Central memory CD8-positive, alpha-beta T cell (primary cell): ENCODE data around the gene RAPGEF1.
"Not testable (repeated sequence)": the region's sequence is repeated elsewhere in the genome, so short reads cannot be mapped to it uniquely, and the experiment has no call there.

Experiments
- ATAC-seq: fragments of 150-1000 bp; cut with Tn5 transposase; replicated peaks from 2 replicates; pipeline ENCODE4 v1.10.0; 2022; ENCODE audit warnings: mild to moderate bottlenecking, moderate FRiP score, moderate number of reproducible peaks; ENCODE audit not compliant: poor library complexity, severe bottlenecking; ENCODE audit errors: extremely low read depth
- DNase-seq, 2 donors: peaks; one replicate each; pipeline ENCODE4 v3.0.0; 2021; ENCODE audit warnings: low spot score in 2 of 2
- H3K27ac Mint-ChIP-seq: one replicate; pipeline ENCODE4 v1.8.0; 2022; ENCODE audit warnings: low read depth, mild to moderate bottlenecking, moderate library complexity, mixed read lengths
- H3K27me3 Mint-ChIP-seq: one replicate; pipeline ENCODE4 v1.8.0; 2022; ENCODE audit warnings: mixed read lengths
- H3K36me3 Mint-ChIP-seq: one replicate; pipeline ENCODE4 v1.8.0; 2022; ENCODE audit warnings: mild to moderate bottlenecking, moderate library complexity, mixed read lengths; ENCODE audit not compliant: insufficient read depth
- H3K4me1 Mint-ChIP-seq: one replicate; pipeline ENCODE4 v1.8.0; 2022; ENCODE audit warnings: mixed read lengths
- H3K4me3 Mint-ChIP-seq: one replicate; pipeline ENCODE4 v1.8.0; 2022; ENCODE audit warnings: mild to moderate bottlenecking, moderate library complexity, mixed read lengths
- H3K9me3 Mint-ChIP-seq: one replicate; pipeline ENCODE4 v1.8.0; 2022; ENCODE audit warnings: mixed read lengths

The RAPGEF1 gene

DNA sequence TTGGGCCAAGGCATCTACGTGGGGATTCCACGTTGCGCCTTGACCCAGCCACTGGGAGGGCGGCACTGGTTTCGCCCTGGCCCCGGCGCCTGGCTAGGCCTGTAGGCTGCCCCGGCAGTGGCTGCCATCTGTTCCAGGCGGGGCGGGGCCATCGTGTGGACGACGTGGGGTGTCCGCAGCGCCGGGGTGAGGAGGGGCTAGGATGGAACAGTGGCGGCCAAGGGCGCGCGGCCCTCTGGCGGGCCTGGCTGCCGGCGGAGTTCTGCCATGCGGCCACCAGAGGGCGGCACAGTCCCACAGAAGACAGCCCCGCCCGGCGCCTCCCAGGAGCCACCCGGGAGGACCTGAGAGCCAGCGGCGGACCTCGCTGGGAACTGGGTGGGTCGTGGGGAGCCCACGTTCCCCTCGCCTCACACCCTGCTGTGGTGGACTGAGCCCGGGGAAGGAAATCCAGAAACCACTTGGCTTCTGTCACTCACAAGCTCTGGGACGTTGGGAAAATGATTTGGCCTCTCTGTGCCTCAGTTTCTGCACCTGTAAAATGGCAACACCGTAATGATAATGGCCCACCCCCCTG lies 22.6 kb upstream of the RAPGEF1 start:
- peak; percentile 72 for ATAC-seq
- H3K9me3 Mint-ChIP-seq: no peaks in the 10 kb centered on the region
- no peaks in the 10 kb centered on the region for H3K36me3 Mint-ChIP-seq
- no peaks in the 10 kb centered on the region for H3K4me1 Mint-ChIP-seq
- DNase-seq: peak; percentile 51 to 76
- H3K4me3 Mint-ChIP-seq: no peak overlapping the region
- peaks cover 32% of the 10 kb centered on the region for H3K27me3 Mint-ChIP-seq
- no peak overlapping the region for H3K27ac Mint-ChIP-seq

DNA sequence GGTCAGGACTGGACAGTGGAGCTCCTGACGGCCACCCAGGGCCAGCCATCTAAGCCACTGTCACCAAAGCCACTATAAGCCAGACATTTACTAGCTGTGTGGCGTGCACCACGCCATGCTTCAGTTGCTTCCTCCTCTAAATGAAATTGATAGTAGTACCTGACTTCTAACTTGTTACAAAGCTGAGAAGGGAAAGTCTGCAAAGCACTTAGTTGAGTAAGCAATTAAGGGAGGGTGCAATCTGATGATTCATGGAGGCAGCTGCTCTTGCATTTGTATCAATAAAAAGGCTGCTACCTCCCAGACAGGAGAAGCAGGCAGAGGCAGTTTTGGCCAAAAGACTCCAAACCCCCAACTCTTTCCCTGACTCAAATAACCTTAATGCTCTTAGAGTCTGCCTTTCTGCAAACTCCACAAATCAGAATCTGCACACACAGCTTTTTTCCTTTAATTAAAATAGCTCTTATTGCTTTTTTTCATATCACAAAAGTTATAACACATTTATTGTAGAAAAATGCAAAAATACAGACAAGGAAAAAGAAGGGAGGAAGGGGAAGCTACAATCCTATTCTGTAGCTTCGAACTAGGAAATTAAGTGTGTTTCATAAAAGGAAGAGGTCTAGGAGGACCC lies 19.3 kb upstream of the RAPGEF1 start:
- H3K4me1 Mint-ChIP-seq: peaks cover 7% of the 10 kb centered on the region
- H3K4me3 Mint-ChIP-seq: no peak overlapping the region
- no peaks in the 10 kb centered on the region for H3K36me3 Mint-ChIP-seq
- no peak overlapping the region for H3K27ac Mint-ChIP-seq
- DNase-seq: no peak
- H3K9me3 Mint-ChIP-seq: no peaks in the 10 kb centered on the region
- no peak for ATAC-seq
- peaks cover 19% of the 10 kb centered on the region for H3K27me3 Mint-ChIP-seq

DNA sequence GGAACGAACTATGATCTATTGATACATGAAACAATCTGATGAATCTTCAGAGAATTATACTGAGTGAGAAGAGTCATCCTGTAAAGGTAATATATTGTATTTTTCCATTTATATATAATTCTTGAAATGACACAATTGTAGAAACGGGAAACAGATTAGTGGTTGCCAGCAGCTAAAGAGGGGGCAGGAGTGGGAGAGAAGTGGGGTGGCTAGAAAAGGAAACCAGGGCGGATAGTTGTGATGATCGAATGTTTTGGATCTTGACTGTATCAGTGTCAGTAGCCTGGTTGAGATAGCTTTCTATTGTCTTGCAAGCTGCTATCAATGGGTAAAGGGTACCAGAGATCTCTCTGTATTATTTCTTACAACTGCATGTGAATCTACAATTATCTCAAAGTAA lies 17.7 kb upstream of the RAPGEF1 start:
- peaks cover 7% of the 10 kb centered on the region for H3K4me1 Mint-ChIP-seq
- no peak for ATAC-seq

DNA sequence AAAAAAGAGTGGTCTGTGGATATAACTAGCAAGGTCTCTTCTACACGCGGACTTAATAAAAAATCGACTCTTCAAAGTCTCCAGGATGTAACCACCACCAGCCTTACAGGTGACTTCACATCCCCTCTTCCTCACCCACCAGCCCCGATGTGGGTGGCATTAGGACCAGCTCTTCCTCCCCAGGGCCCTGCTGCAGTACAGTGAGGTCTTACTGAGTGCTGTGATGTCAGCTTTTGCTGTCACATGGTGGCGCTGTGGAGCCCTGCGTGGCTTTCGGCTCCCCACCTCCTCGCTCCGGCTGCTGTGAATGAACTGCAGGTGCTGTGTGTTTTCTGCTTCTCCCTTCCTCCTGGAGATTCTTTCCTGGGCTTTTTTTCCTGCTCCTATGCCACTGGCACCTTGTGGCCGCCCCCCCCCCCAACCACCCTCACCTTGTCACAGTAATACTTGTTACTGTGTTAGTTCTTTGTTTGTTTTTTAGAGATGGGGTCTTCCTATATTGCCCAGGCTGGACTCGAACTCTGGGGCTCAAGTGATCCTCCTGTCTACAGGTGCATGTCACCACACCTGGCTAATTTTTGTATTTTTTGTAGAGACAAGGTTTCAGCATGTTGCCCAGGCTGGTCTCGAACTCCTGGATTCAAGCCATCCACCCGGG lies 15.8 kb upstream of the RAPGEF1 start:
- Mint-ChIP-seq H3K4me3 (no peak overlapping the region), H3K27ac (no peak overlapping the region), H3K27me3 (peaks cover 19% of the 10 kb centered on the region), H3K9me3 (no peaks in the 10 kb centered on the region), H3K4me1 (peaks cover 7% of the 10 kb centered on the region), H3K36me3 (no peaks in the 10 kb centered on the region)
- DNase-seq (peak; percentile 78 to 88), ATAC-seq (peak; percentile 98)

More for the DNA sequence above, 17.7 kb upstream of the RAPGEF1 start:
- no peak for DNase-seq
- Mint-ChIP-seq H3K4me3 (no peak overlapping the region), H3K36me3 (no peaks in the 10 kb centered on the region), H3K27me3 (peaks cover 19% of the 10 kb centered on the region), H3K27ac (no peak overlapping the region), H3K9me3 (no peaks in the 10 kb centered on the region)

DNA sequence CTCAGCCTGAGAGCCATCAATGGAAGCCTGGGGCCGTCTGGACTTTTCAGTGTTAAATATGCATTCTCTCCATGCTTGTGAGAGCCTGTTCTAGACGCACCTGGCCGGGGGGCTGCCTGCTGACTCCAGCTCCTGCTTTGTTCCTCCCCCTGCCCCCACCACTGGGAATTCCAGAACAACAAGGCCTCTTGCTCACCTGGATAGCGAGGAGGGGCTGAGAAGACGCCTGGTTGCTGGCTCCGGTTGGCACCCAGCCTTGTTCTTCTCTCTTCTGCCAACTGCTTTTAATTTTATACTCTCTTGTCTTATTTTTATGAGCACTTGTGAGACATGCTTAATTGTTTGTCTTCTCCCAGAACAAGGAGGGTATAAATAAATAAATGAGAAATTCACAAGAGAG lies 15.0 kb upstream of the RAPGEF1 start:
- Mint-ChIP-seq H3K27ac (no peak overlapping the region), H3K4me3 (no peak overlapping the region), H3K36me3 (no peaks in the 10 kb centered on the region), H3K27me3 (peaks cover 19% of the 10 kb centered on the region), H3K9me3 (no peaks in the 10 kb centered on the region), H3K4me1 (peaks cover 7% of the 10 kb centered on the region)
- ATAC-seq: no peak
- no peak for DNase-seq

DNA sequence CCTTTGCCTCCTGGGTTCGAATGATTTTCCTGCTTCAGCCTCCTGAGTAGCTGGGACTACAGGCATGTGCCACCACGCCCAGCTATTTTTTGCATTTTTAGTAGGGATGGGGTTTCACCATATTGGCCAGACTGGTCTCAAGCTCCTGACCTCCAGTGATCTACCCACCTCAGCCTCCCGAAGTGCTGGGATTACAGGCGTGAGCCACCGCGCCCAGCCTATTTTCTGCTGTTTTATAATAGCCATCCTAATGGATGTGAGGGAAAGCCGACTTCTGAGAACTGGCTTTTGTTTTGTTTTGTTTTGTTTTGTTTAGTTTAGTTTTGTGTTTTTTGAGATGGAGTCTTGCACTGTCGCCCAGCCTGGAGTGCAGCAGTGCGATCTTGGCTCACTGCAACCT lies 13.9 kb upstream of the RAPGEF1 start:
- H3K4me1 Mint-ChIP-seq, H3K36me3 Mint-ChIP-seq, H3K4me3 Mint-ChIP-seq, H3K27ac Mint-ChIP-seq, DNase-seq, ATAC-seq, H3K9me3 Mint-ChIP-seq: not testable (repeated sequence)
- peaks cover 19% of the 10 kb centered on the region for H3K27me3 Mint-ChIP-seq

DNA sequence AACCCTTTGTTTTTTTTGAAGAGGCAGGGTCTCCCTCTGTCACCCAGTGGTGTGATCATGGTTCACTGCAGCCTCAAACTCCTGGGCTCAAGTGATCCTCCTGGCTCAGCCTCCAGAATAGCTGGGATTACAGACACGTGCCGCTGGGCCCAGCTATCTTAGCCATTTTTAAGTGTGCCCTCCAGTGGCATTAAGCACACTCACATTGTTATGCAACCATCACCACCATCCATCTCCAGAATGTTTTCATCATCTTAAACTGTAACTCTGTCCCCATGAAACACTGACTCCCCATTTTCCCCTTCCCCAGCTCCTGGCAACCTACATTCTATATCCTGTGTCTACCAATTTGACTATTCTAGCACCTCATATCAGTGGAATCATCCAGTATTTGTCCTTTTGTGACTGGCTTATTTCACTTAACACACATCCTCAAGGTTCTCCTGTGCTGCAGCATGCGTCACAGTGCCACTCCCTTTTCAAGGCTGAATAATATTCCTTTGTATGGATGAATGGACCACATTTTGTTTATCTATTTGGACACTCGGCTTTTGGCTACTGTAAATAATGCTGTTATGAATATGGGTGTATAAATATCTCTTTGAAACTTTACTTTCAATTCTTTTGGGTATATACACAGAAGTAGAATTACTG lies 12.5 kb upstream of the RAPGEF1 start:
- Mint-ChIP-seq H3K27ac (no peak overlapping the region), H3K9me3 (no peaks in the 10 kb centered on the region), H3K27me3 (peaks cover 10% of the 10 kb centered on the region), H3K36me3 (no peaks in the 10 kb centered on the region), H3K4me1 (peaks cover 7% of the 10 kb centered on the region), H3K4me3 (no peak overlapping the region)
- ATAC-seq: no peak
- no peak for DNase-seq

DNA sequence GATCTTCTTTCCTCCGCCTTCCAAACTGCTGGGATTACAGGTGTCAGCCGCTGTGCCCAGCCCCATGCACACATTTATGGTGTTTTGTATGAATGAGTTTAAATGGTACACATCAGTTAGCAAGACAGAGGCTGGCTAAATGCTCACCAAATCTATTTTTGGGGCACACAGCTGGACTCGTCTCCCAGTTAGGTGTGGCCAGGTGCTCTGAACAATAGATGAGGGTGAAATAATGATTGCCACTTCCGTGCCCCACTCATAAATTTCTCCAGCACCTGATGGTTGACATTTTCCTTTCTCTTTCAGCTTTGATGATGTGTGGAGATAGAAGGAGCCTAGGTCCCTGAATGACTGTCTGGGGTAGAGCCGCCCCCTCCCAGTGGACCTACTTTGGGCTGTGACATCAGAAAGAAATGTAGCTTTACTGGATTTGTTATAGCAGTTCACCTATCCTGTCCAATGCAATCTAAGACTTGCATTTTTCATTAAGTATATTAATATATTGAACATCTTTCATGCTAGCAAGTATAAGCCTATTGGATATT lies 8.6 kb upstream of the RAPGEF1 start:
- Mint-ChIP-seq H3K27ac (no peak overlapping the region), H3K9me3 (no peaks in the 10 kb centered on the region), H3K36me3 (peaks cover 3% of the 10 kb centered on the region), H3K27me3 (no peaks in the 10 kb centered on the region), H3K4me3 (no peak overlapping the region), H3K4me1 (peaks cover 11% of the 10 kb centered on the region)
- DNase-seq: no peak
- ATAC-seq: no peak

DNA sequence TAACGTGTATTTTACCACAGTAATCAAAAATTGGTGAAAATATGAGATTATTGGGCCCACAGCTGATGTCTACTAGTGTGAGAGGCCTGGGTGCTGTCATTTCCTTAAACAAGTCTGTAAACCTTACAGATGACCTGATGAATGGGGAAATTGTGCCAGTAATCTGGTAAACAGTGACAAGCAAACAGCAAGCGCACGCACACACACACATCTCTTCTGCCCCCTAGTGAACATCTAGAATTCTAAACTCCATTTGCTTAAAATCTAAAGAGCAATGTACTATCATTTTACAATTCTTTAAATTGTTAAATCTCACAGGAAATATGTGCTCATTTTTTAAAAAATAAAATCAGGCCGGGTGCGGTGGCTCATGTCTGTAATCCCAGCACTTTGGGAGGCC lies 7.5 kb upstream of the RAPGEF1 start:
- peaks cover 12% of the 10 kb centered on the region for H3K4me1 Mint-ChIP-seq
- peaks cover 3% of the 10 kb centered on the region for H3K36me3 Mint-ChIP-seq
- no peak overlapping the region for H3K4me3 Mint-ChIP-seq
- no peaks in the 10 kb centered on the region for H3K27me3 Mint-ChIP-seq
- no peak overlapping the region for H3K27ac Mint-ChIP-seq
- DNase-seq: no peak
- peak; percentile 35 for ATAC-seq
- H3K9me3 Mint-ChIP-seq: no peaks in the 10 kb centered on the region

DNA sequence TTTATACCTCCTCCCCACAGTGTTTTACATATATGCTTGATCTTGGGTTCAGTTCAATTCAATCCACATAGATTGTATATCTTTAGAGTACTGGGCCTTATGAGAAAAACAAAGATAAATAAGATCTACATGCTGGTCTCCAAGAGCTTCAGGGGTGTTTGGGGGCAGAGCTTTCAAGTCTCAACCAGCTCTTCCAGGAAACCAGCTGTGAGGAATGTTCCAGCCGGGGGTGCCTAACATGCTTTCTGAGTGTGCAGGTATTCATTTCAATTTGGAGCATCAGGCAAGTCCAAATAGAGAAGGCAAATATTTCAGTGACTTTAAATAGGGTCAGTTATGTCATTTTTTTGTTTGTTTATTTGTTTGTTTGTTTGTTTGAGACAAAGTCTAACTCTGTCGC lies 5.7 kb upstream of the RAPGEF1 start:
- H3K9me3 Mint-ChIP-seq: no peaks in the 10 kb centered on the region
- H3K27ac Mint-ChIP-seq: no peak overlapping the region
- DNase-seq (no peak), ATAC-seq (no peak)
- H3K27me3 Mint-ChIP-seq: no peaks in the 10 kb centered on the region
- H3K4me3 Mint-ChIP-seq: no peak overlapping the region
- peaks cover 3% of the 10 kb centered on the region for H3K36me3 Mint-ChIP-seq
- H3K4me1 Mint-ChIP-seq: peaks cover 12% of the 10 kb centered on the region

DNA sequence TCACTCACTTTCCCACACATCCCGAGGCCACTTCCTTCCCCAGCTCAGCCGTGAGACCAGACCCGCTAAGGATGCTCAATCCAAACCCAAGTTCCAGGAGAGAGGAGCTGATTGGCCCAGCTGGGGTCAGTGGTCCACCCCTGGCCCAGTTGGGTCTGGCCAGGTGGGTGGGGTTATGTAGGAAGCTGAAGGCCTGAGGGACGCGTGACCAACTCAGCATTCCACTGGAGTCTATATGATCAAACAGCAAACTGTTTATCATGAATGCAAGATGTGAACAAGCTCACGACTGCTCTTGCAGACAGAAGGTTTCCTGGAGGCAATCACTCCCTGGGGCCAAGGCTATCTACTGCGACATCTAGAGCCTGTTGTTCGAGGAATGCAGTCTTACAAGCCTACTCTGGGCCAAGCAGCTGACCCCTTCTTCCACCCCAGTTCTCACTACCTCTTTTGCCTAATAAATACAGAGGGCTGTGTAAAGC lies 4.9 kb upstream of the RAPGEF1 start:
- Mint-ChIP-seq H3K27ac (peak overlapping the region; percentile 81), H3K4me3 (no peak overlapping the region), H3K9me3 (no peaks in the 10 kb centered on the region), H3K36me3 (peaks cover 8% of the 10 kb centered on the region), H3K27me3 (no peaks in the 10 kb centered on the region), H3K4me1 (peaks cover 12% of the 10 kb centered on the region)
- no peak for DNase-seq
- ATAC-seq: no peak

DNA sequence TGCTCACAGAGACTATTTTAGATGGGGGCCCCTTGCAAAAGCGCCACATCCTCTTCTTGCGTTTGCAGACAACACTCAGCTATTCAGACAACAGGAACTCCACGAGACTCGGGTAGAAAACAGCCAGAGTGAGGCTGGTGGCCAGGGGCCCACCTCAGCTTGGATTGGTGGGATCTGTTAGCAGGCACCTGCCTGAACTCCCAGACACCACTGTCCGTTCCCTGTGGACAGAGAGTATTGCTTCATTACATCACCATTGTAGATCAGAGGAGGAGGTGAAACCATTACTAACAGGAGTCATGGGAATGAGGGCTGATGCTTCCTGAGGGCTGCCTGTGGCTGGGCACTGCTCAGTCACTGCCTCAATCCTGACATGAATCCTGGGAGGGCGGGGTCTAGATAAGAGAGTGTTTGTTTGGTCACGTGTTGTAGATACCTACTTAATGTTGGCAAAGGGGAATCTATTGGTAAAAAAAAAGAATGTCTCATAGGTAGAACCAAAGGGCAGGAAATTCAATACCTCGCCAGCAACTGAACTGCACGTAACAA lies 4.4 kb upstream of the RAPGEF1 start:
- Mint-ChIP-seq H3K36me3 (peaks cover 9% of the 10 kb centered on the region), H3K4me1 (peaks cover 12% of the 10 kb centered on the region), H3K27ac (peak overlapping the region; percentile 81), H3K4me3 (no peak overlapping the region), H3K9me3 (no peaks in the 10 kb centered on the region), H3K27me3 (no peaks in the 10 kb centered on the region)
- DNase-seq (peak in 1 of 2 donors; percentile 30), ATAC-seq (peak; percentile 48)
